Measurements from ENCODE around the gene HIVEP2.

Gene HIVEP2

DNA sequence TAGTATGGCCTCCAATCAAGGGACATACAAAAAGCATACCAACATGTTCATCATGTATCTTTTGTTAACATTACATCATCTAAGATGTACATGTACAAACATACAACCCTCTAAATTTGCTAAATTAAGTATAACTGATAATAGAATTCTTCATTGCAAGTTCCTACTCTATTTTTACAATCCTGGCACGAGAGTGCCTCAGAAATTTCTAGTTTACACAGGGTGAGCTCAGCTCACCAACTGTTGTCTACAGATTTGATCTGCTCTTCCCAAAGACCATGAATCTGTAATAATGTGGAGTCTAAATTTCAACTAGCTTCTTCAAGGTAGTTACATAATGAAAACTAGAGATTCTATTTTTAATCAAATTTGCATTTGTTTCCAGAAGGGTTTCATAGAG is 179.7 kb downstream of the HIVEP2 start:
- no peak for DNase-seq

DNA sequence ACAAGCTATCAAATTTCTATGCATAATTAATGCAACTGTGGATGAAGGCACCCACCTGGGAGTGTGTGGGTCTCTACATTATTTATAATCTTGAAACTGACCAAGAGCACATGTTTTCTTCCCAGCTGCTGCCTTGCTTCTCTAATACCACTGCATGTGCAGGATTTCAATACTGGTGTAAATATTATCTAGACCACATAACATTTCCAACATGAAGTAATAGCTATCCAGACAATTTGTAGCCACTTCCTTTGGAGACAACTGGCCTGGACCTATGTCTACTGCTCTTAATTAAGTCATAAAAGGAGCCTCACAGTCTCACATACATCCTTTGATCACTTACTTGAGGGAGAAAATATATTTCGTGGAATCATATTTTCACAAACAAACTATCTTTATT is 180.7 kb downstream of the HIVEP2 start:
- no peak for DNase-seq

DNA sequence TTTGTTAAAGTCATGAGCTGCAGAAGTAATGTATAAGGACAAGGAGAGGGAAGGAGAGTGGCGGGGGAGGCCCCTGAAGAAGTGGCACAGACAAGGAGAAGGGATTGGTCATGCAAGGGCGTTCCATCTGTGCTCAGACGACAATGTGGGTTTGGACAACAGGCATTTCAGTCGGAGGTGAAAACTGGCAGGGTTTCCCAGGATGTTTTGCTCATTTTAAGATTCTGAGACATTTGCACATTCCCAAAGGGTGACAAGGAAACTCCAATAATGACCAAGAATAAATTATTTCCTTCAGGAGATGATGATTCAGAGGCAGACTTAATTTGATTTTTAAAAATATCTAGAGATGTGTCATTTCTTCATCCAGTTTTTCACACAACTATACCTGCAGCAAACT is 181.8 kb downstream of the HIVEP2 start:
- DNase-seq = no peak

DNA sequence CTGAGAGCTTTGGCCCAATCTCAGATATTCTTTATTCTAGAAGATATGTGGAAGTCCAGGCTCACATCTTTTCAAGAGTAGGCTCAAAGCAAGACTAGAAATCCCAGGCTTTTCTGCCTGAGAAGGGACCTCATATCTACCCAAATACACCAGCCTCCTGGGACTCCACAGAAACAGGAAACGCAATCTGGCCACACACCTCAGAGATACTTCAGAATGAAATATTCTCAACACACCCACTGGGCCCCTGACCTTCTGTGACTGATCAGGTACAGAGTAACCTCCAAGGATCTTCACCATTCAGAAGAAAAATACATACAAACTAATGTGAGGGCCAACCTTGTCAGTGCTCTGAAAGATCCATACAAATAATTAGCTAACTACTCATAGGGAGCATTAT is 183.2 kb downstream of the HIVEP2 start:
- no peak for DNase-seq

DNA sequence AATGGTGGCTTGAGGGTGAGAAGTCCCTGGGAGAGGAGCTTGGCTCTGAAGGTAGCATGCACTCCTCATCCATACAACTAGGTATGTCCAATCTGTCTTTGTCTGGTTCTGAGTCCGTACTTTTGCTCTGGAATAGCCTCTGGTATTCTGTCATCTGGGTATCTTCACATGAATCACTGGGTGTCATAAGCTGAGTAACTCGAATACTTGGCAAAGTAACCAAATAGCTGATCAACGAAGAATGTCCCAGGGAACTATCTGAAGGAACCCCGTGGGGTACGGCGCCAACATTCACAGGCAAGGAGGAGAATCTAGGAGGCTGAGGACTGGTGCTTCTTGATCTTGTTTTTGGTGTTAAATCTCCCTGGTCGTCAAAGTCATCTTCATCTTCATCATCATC is 184.8 kb downstream of the HIVEP2 start:
- no peak for DNase-seq

DNA sequence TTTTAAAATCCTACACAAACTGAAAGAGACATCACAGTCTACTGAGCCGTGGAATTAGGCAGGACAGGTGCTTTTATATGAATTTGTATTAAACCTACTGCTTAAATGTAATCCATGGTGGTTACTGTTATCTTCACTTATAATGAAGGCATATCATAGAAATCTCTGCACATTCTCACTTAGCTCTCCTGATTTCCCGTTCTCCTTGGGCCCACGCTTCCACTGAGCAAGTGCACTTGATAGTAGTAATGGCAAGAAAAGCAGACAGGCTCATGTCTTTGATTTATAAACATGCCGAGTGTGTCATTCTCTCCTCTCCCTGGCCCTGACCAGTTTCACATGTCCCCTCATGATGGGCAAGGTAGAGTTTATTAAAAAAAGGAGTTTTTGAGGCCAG is 186.3 kb downstream of the HIVEP2 start:
- DNase-seq = no peak

DNA sequence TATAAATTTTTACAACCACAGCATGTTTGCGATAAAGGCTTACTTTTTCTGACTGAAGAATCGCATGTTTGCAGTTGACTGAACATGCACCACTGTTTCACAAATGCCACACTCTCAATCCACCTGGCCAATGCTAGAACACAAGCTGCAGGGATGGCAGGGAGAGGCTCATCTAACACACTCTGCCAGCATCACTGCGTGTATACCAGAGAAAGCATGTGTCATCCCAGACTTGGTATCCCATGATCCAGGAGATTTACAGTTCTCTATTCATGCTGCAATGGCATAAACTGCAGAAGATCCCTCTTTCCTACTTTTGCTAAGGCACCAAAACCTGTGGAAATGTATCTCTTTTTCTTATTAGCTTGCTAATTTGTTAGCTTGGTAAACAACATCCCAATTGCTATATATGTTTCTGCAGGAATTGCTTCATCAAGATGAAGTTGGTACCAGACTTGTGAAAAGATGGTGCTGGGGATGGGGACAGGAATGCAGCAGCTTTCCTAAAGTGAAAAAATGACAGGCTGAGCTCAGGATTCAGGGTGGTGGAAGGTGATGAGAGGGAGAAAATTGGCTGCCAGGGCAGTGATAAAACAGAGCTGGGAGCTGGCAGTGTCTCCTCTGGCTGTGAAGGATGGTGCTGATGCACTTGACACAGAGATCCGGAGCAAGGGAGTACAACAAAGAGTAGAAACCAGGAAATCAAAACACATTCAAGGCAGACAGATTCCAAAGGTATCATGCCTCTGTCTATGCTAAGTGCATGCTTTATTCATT is 186.9 kb downstream of the HIVEP2 start:
- no peak for DNase-seq

DNA sequence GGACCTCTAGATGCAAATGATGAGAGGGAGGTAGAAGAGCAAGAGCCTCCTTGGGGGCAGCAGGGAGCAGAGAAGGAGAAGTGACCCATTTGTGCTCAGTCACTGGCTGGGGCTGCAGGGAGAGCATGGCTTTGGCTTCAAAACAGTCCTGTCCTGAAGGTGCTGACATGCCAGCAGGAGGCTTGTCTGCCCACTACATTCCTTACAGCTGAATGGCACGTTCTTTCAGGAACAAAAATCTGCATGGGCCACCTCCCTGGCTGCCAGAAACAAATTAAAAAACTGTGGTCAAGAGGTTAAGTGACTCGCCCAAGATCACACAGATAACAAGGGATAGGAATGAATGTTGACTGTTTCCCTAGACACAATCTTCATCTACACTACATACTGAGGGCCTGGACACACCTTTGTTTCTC is 188.8 kb downstream of the HIVEP2 start:
- DNase-seq = no peak

DNA sequence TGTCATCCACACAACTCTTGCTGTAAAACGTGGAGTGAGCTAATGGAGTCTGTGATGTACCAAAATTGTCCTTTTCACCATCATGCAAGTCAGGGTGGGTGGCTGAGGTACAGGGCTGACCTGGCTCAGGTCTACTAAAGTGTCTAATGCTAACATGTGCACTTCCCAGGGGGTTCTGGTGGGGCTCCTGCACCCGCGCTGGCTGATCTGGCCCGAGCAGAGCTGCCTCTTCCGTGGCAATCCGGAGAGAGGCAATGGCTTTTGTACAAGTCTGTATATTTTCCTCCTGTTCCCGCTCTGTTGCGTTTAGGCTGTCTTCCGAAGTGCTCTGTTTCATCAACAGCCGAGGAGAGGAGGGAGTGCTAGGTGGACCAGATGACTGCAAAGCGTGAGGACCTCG is 191.8 kb downstream of the HIVEP2 start:
- DNase-seq = no peak

DNA sequence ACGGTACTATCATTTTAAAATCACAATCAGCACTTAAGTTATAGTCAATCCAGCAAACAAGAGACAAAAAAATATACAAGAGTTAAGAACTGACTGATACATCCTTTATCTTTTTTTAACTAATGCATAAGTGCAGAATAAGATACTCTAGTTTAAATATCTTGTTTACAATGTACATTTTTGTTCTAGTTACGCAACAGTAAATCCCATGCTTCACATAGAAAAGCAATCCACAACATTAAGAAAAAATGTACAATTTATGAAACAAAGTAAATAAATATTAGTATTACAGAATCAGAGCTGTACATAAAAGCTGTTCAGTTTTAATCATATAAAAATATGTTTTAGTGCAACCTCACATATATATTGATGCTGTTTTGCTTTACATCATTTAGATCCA is 192.6 kb downstream of the HIVEP2 start:
- no peak for DNase-seq

DNA sequence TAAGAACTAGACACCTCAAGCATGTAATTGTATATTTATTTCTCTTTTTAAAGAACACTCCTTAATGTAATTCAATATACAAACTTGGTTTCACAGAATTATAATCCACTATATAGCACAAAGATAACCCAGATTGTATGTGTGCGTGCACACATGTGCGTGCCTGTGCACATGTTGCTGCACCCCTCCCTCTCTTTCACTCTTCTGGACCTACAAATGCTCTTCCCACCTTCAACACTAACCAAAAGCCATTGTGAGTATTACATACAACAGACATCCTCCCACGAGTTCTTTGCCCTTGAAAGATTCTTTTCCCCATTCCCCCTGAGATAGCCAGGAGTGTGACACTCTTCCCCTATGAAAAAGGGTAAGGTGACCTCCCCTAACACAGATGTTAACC is 193.5 kb downstream of the HIVEP2 start:
- no peak for DNase-seq

DNA sequence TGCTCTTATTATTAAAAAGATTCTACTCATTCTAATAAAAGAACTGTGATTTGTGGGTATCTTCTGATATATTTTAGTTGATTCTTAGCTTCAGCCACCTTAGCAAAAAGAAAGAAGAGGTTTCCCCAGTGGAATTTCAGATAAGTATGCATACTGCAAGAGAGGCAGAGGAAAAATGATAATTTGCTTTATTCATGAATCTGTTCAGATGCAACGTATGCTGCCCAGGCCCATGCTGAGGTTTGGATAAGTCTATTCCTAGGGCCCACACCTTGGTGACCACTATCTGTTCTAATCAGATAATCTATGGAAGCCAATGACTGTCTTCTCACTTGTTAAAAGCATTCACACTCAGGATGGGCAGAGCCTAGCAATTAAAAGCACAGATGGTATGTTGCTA is 194.0 kb downstream of the HIVEP2 start:
- DNase-seq = no peak

DNA sequence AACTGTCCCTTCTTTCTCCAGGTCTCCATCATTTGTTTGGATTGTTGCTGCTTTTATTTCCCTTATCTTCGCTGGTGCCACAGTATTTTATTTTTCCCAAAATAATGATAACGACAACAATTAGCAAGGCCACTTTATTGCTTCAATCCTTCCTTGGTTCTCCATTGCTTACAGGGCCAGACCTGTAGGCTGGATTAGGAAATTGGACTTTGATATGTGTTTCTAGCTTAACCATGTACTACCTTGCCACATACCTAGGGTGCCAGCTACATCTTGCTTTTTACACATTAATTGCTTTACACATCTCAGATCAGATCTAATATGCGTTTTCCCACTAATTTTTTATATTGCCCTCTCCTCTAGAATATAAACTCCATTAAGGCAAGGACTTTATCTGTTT is 195.4 kb downstream of the HIVEP2 start:
- no peak for DNase-seq

DNA sequence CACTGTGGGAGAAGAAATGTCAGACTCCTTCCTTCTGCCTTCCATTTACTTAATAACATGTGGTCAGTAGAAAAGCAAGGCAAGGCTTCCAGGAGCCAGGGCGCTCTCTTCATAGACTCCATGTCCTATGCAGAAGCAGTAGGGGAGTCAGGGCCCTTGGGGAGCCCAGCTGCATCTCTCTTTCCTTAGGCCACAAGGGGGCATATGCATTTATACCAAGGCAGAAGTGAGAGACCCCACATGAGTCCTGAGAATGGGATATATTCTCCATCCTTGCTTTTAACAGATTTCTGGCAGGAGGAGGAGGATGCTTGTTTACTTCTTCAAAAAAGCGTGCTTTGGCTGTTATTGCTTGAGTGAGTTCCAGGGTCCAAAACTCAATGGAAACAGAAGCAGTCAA is 198.5 kb downstream of the HIVEP2 start:
- DNase-seq = no peak

DNA sequence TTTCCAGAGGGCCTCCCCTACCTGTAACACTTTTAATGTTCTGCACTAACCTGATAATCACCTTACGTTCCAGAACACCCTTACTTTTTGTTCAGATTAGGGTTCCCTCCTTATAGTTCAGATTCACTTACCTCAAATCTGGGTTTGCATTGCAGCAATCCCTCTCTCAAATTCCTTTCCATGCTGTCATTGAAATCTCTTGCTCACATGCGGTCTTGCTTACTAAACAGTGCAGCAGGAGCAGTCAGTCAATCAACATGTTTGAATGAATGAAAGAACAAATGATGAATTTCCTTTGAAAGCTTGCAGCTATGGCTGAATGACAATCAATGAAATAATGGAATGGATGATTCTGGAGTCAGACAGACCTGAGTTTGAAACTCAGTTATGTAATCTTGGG is 200.1 kb downstream of the HIVEP2 start:
- no peak for DNase-seq

DNA sequence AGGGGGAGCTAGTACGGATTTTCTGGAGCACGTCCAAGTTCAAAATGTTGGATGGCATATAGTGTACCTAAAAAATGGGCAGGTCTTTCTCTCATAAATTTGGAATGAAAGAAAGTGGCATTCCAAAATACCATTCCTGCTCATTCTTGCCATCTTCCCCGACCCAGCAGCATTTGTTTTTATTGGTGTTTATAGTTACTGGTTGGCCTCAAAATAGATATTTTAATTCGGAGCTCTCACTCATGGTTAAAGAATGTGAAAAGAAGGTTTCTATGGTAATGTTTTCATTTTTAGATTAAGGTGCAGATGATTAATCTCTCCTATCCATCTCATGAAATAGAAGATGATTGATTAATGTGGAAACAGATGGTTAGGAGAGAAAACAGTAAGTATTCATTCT is 204.5 kb downstream of the HIVEP2 start:
- DNase-seq = no peak

DNA sequence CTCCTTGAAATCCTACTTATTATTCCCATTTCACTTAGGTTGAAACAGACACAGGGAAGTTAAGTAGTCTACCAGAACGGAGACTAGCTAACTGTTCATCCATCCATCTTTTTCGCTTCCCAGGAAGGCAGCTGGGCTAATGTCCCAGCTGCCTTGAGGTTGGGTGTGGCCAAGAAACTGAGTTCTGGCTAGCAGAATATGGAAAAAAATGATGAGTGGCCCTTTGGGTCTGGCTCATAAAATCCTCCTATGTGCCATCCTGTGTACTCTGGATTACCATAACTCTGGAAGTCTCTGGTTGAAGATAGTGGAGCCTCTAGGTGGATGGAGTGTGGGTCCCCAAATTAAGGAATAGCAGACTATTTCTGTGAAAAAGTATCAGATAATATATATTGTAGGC is 206.2 kb downstream of the HIVEP2 start:
- no peak for DNase-seq

DNA sequence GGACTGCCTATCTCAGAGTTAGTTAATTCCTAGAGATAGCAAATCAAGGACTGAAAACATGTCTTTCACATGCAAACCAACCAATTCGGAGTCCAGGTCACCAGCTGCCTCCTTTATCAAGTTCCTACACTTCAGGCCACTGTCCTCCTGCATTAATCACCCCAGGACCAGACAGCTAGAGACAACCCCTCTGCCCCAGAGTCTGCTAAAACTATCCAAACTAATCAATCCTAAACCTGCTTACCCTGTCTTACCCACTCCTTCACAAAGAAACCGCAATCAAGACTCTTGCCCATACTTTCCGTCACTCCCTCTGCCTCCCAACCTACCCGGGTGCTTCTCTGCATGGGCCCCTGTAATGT is 207.0 kb downstream of the HIVEP2 start:
- DNase-seq = no peak

DNA sequence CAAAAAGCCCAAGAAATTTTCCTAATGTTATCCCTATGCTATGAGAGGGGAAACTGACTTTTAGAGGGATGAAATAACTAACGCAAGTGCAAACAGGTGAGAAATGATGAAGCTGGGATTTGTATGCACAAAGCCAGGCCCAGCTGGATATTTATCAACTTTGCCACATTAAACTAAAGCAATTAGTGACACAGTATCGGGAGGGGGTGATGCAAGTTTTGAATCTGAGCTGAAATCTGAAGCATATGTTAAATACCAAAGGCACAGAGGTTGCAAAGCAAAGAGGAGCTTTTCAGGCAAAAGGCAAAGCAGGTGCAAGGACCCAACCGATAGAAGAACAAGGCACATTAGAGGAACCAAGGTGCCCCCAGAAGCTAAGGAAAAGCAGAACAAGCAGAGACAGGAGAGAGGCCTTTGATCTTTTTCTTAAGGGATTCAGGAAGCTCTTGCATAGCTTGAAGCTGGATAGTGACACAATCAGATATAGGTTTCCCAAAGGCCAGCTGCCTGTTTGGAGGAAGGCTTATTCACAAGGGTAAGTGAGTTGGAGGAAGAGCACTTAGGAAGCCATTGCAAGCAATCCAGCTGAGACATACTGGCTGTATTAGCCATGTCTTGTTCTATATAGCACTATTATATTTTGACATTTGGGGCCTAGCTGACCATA is 207.5 kb downstream of the HIVEP2 start:
- DNase-seq = no peak

DNA sequence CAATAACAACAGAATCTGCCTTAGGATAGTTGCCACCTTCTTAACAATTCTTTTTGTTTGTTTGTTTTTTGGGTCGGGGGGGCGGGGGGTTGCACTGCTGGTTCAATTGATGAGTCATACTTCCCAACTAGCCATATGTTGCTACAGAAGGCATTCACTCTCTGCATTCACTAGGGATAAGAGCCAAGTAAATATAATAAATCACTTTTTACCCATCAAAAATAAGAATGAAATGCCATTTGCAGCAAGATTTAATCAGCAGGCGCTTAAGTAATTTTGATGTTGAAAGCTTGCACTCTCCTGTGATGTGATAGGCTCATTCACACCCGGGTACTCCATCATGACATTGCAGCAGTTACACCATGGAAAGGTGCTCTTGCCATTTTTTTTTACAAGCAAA is 209.8 kb downstream of the HIVEP2 start:
- DNase-seq = no peak

DNA sequence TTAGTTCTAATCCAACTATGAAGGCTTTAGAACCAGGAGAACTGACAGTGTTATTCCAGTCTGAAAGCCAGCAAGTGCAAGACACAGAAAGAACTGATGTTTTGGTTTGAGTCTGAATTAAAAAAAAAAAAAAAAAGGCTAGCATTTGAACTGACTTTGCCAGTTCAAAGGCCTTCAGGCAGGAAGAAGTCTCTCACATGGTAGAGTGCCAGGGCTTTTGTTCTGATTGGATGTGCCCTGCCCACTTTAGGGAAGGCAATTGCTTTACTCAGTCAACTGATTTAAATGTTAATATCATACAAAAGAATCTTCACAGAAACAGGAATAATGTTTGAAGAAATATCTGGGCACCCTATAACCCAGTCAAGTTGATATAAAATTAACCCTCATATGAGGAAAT is 212.2 kb downstream of the HIVEP2 start:
- no peak for DNase-seq

DNA sequence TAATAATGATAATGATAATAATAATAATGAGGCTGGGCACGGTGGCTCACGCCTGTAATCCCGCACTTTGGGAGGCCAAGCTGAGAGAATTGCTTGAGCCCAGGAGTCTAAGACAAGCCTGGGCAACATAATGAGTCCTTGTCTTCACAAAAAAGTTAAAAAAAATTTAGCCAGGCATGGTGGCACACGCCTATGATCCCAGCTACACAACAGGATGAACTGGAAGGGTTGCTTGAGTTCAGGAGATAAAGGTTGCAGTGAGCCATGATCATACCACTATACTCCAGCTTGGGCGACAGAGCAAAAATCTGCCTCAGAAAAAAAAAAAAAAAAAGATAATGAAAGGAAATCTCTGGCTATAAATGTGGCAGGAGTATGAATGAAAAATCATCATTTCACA is 213.4 kb downstream of the HIVEP2 start:
- DNase-seq = no peak

DNA sequence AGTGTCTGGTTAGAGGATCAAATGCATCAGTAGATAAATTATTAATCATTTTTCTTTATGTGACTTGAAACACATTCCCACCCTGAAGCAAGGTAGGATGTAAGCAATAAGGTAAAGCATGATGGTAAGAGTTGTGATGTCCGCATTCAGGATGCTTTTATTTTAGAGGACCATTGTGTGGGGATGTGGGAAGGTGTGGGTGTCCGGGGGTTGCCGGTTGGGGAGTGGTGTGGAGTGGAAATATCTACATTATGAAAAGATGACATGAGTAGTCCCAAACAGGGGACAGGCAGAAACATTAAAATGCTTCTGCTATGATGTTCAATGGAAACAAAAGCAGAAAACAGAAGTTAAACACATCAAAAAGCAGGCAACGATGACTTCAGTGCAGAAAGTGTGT is 215.4 kb downstream of the HIVEP2 start:
- DNase-seq = no peak

DNA sequence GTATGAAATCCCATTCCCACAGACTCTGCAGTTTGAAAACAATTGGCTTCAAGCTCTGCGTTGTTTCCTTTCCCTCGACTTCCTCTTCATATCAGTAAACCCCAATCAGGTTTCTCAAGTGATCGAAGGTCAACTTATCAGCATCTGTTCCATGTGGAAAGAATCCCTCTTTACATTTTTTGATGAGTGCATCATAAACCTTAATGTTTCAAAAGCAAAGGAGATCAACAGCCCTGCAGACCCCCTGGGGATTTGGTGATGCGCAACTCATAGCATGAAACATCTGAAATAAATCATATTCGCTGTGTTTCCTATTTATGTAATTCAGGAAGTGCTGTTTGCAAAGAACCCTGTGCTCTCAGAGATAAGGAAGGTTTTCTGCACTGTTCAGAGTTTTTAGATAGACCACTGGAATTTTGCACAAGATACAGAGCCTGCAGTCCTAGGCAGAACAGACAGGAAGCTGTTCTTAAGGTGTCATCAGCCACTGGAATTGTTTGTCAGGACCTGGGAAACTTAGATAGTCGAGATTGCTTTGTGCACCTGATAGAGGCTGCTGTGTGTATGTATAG is 216.0 kb downstream of the HIVEP2 start:
- DNase-seq = no peak

DNA sequence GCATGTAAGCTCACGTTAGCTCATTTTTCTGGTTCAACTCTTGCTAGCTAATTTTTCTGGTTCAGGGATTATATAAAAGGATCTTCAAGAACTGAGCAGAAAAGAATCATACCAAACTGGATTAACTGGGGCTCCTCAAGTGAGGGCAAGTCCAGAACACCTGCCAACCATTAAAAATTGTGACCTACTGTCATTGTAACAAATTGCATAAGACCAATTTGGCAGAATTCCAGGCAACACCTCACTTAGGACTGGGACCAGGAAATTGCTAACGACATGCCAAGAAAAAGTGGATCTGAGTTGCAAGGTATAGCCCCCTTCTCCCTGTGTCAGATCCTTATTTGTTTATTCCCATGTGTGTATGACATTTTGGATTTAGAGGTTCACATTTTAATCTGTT is 216.6 kb downstream of the HIVEP2 start:
- no peak for DNase-seq
